Nephron (organoid): ENCODE data around the gene RAET1G.
"Not testable (repeated sequence)": the region's sequence is repeated elsewhere in the genome, so short reads cannot be mapped to it uniquely, and the experiment has no call there.

ENCODE experiments used
- H3K27ac Mint-ChIP-seq, 3 experiments: 2 replicates each; pipeline ENCODE4 v1.8.0; 2020; ENCODE audit warnings: mixed read lengths in 3 of 3, mild to moderate bottlenecking in 2 of 3, moderate library complexity in 1 of 3
- H3K27me3 Mint-ChIP-seq: 2 replicates; pipeline ENCODE4 v1.8.0; 2021; ENCODE audit warnings: low read depth, mild to moderate bottlenecking, moderate library complexity, mixed read lengths
- H3K36me3 Mint-ChIP-seq: 2 replicates; pipeline ENCODE4 v1.8.0; 2020; ENCODE audit warnings: low read depth, mixed read lengths
- H3K4me1 Mint-ChIP-seq: 2 replicates; pipeline ENCODE4 v1.8.0; 2020; ENCODE audit warnings: mixed read lengths
- H3K4me3 Mint-ChIP-seq, 3 experiments: 2 replicates each; pipeline ENCODE4 v1.8.0; 2020; ENCODE audit warnings: mild to moderate bottlenecking in 3 of 3, mixed read lengths in 3 of 3, moderate library complexity in 2 of 3
- H3K9me3 Mint-ChIP-seq: 2 replicates; pipeline ENCODE4 v1.8.0; 2020; ENCODE audit warnings: mixed read lengths
- TF ChIP-seq, protein P1 (sequence below), 3 experiments: fragments of 200-600 bp; sonication (generic); IDR thresholded peaks; one replicate each; pipeline ENCODE4 v1.5.0; 2021; ENCODE audit warnings: antibody characterized with exemption in 3 of 3; ENCODE audit not compliant: unreplicated experiment in 3 of 3

Gene RAET1G

DNA sequence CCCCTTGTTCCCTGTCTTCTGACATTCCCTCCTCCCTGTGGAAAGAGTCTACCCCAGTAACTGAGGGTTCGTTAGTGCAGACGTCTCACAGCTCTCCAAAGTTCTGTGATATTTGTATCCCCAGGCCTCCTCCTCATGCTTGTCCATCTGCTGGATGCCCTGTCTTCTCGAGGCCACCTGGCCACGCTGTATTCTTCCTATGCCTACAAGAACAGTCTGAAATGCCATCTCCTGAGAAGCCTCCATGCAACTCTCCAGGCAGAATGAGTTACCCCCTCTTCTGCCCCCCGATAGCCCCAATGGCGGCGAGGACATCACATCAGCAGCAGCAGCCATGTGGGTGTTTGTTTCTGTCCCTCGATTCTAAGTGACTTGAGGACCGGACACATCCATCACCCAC, 28.2 kb upstream of the RAET1G start:
- H3K36me3 Mint-ChIP-seq: no peaks in the 10 kb centered on the region
- TF ChIP-seq, protein P1, sequence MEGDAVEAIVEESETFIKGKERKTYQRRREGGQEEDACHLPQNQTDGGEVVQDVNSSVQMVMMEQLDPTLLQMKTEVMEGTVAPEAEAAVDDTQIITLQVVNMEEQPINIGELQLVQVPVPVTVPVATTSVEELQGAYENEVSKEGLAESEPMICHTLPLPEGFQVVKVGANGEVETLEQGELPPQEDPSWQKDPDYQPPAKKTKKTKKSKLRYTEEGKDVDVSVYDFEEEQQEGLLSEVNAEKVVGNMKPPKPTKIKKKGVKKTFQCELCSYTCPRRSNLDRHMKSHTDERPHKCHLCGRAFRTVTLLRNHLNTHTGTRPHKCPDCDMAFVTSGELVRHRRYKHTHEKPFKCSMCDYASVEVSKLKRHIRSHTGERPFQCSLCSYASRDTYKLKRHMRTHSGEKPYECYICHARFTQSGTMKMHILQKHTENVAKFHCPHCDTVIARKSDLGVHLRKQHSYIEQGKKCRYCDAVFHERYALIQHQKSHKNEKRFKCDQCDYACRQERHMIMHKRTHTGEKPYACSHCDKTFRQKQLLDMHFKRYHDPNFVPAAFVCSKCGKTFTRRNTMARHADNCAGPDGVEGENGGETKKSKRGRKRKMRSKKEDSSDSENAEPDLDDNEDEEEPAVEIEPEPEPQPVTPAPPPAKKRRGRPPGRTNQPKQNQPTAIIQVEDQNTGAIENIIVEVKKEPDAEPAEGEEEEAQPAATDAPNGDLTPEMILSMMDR (IDR thresholded peaks at IDR 0.05; ENCODE audit: unreplicated experiment in 3 of 3): no peak
- peaks cover 91% of the 10 kb centered on the region for H3K27me3 Mint-ChIP-seq
- H3K27ac Mint-ChIP-seq: no peak overlapping the region
- no peak overlapping the region for H3K4me3 Mint-ChIP-seq
- peaks cover 4% of the 10 kb centered on the region for H3K9me3 Mint-ChIP-seq
- peaks cover 6% of the 10 kb centered on the region for H3K4me1 Mint-ChIP-seq

DNA sequence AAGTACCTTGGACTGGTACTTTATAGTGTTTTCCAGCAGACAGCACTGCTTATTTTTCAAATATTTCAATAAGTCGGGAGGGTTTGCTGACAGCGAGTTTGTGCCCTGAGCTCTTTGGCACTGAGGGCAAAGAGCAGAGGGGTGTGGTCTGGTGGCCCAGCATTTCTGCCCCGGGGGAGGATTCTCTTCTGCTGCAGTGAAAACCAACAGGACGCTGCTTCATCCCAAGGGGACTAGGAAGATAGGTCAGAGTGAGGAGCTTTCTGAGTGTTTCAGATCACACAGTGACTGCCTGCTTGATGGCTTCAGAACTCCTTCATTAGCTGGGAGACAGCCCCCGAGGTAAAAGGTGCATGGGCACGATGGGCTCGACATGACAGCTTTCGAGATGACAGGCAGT, 27.5 kb upstream of the RAET1G start:
- Mint-ChIP-seq H3K27me3 (peaks cover 91% of the 10 kb centered on the region), H3K4me1 (peaks cover 6% of the 10 kb centered on the region), H3K27ac (no peak overlapping the region), H3K9me3 (peaks cover 4% of the 10 kb centered on the region), H3K4me3 (no peak overlapping the region), H3K36me3 (no peaks in the 10 kb centered on the region)
- TF ChIP-seq, protein P1 (IDR thresholded peaks at IDR 0.05; ENCODE audit: unreplicated experiment in 3 of 3): no peak

DNA sequence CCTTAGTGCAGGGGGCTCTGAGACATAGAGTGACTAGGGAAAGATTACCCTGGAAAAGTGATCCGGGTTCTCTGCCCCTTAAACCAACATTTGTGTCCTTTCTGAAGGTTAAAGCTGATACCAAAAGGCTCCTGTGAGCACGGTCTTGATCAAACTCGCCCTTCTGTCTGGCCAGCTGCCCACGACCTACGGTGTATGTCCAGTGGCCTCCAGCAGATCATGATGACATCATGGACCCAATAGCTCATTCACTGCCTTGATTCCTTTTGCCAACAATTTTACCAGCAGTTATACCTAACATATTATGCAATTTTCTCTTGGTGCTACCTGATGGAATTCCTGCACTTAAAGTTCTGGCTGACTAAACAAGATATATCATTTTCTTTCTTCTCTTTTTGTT, 25.7 kb upstream of the RAET1G start:
- Mint-ChIP-seq H3K27ac (no peak overlapping the region), H3K4me3 (no peak overlapping the region), H3K27me3 (peaks cover 87% of the 10 kb centered on the region), H3K9me3 (no peaks in the 10 kb centered on the region), H3K36me3 (no peaks in the 10 kb centered on the region), H3K4me1 (no peaks in the 10 kb centered on the region)
- TF ChIP-seq, protein P1 (IDR thresholded peaks at IDR 0.05; ENCODE audit: unreplicated experiment in 3 of 3): no peak

DNA sequence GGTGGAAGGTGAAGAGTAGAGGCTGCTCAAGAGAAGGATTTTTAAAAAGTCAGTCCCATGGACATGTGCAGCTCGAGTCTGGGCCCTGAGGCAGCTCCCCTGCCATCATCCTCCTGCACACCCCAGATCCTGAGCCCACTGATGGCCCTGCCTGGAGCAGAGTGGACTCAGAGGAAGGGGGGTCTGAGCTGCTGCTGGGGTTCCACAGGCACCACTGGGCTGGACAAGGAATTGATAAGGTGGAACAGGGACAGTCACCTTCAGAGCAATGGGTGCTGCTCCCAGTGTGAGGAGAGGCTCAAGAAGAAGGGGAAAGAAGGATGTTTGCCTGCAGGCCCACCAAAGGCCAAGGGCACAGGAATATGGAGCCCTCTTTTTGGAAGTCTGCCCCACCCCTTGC, 25.1 kb upstream of the RAET1G start:
- no peak overlapping the region for H3K27ac Mint-ChIP-seq
- no peaks in the 10 kb centered on the region for H3K4me1 Mint-ChIP-seq
- TF ChIP-seq, protein P1 (IDR thresholded peaks at IDR 0.05; ENCODE audit: unreplicated experiment in 3 of 3): no peak
- H3K4me3 Mint-ChIP-seq: no peak overlapping the region
- peaks cover 87% of the 10 kb centered on the region for H3K27me3 Mint-ChIP-seq
- H3K9me3 Mint-ChIP-seq: no peaks in the 10 kb centered on the region
- H3K36me3 Mint-ChIP-seq: no peaks in the 10 kb centered on the region

DNA sequence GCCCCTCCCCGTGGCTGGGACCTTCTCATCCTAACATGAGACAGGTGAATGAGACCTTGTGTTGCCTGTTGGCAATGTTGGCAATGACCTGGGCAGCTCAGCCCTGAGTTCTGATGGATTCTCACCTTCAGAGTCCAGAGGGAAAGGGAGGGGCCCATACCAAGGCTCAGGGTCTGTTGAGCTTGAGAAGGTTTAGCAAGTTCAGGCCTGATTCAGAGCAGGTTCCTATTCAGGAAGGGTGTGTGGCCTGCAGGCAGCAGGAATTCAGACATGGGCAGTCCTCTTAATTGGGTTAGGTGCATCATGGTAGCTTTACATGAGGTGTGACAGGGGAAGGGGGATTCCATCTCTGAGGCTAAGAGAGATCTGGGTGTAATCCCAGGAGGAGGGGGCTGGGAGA, 24.6 kb upstream of the RAET1G start:
- not testable (repeated sequence) for H3K9me3 Mint-ChIP-seq, H3K4me3 Mint-ChIP-seq, H3K27ac Mint-ChIP-seq, H3K36me3 Mint-ChIP-seq, H3K4me1 Mint-ChIP-seq
- peaks cover 87% of the 10 kb centered on the region for H3K27me3 Mint-ChIP-seq

DNA sequence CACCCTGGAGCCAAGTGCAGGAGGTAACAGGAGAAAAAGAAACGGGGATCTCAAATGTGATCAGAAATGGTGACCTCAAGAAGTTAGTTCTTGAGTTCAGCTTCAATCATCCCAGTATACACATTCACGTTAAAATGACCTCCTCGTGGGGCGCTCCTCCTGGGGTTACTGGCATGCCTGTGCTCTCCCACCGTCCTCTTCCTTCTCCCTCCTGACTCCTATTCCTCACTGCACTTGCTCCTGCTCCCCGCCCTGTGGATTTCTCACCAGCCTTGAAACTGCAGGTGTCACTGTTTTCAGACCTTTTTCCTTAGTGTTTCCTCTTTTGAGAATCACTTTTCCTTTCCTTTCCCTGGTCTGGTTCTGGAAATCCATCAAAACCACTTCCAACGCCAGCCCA, 23.7 kb upstream of the RAET1G start:
- not testable (repeated sequence) for H3K4me3 Mint-ChIP-seq, H3K27ac Mint-ChIP-seq, H3K36me3 Mint-ChIP-seq, H3K4me1 Mint-ChIP-seq, H3K9me3 Mint-ChIP-seq
- peaks cover 87% of the 10 kb centered on the region for H3K27me3 Mint-ChIP-seq

DNA sequence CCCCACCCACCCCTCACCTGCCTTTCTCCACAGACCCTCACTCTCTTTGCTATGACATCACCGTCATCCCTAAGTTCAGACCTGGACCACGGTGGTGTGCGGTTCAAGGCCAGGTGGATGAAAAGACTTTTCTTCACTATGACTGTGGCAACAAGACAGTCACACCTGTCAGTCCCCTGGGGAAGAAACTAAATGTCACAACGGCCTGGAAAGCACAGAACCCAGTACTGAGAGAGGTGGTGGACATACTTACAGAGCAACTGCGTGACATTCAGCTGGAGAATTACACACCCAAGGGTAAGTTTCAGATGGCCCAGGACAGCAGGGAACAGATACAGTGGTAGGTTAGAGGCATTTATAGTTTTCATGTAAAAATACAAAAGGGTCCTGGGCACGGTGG, 22.4 kb upstream of the RAET1G start:
- H3K4me3 Mint-ChIP-seq, H3K9me3 Mint-ChIP-seq, H3K27ac Mint-ChIP-seq, H3K4me1 Mint-ChIP-seq, H3K36me3 Mint-ChIP-seq: not testable (repeated sequence)
- peaks cover 87% of the 10 kb centered on the region for H3K27me3 Mint-ChIP-seq

DNA sequence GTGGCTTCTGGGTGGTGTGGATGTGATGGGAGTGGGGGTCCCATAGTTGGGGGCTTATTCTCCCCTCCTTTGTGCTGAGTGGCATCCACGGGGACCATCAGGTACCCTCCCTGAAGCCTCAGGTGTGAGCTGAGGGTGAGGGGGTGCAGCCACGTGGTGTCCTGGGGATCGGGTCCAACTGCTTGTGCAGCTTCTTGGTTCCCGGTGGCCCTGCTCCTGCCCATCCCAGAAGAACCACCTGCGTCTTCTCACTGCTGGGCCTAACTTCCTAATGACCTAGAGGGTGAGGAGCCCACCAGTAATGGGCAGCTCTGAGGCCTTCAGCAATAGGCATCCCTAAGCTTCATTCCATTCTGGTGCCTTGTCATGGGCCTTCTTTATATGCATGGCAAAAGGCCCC, 20.4 kb upstream of the RAET1G start:
- H3K27me3 Mint-ChIP-seq: peaks cover 87% of the 10 kb centered on the region
- not testable (repeated sequence) for H3K9me3 Mint-ChIP-seq, H3K27ac Mint-ChIP-seq, H3K36me3 Mint-ChIP-seq
- peaks cover 12% of the 10 kb centered on the region for H3K4me1 Mint-ChIP-seq
- H3K4me3 Mint-ChIP-seq: peak overlapping the region; percentile 66 to 93 (median 81)
